Caco-2 (cell line): Measurements from ENCODE around the gene H1-8. TPM values are rescaled to one million over a fixed set of nuclear protein-coding genes. Genes with fewer than 3 reads are reported as not detected.
"Not testable (repeated sequence)": the region's sequence is repeated elsewhere in the genome, so short reads cannot be mapped to it uniquely, and the experiment has no call there.

Experiments used
- BruUV-seq: library from RNA; stranded (reverse); fragments of 400-500 nt; replicated peaks from 2 replicates; lab custom pipeline; 2021; lab: Mats Ljungman, UMichigan
- CTCF ChIA-PET: fragments of 300-600 bp; sonication (Branson Sonifier 250); formaldehyde crosslinking; loops from one replicate; lab custom pipeline; 2022; ENCODE audit warnings: antibody characterized with exemption; lab: Charles Lee
- POLR2A ChIA-PET: fragments of 300-600 bp; sonication (Branson Sonifier 250); formaldehyde crosslinking; loops from one replicate; lab custom pipeline; 2022; ENCODE audit warnings: antibody characterized with exemption; lab: Charles Lee
- DNase-seq, 2 experiments: peaks; one replicate each; pipeline versions ENCODE4 v3.0.0 to v3.0.0-alpha.2; 2020 to 2022
- H3K27me3 ChIP-seq: replicated peaks from 2 replicates; pipeline ENCODE4 v1.6.0; 2011; ENCODE audit warnings: low read length; ENCODE audit not compliant: control insufficient read depth, insufficient read depth
- H3K36me3 ChIP-seq: 2 replicates; pipeline ENCODE4 v1.5.1; 2011; ENCODE audit warnings: low read length; ENCODE audit not compliant: control insufficient read depth, insufficient read depth
- H3K4me1 ChIP-seq: fragments of 250-450 bp; sonication (Bioruptor Pico); 2 replicates; pipeline ENCODE4 v1.5.1; 2020; ENCODE audit warnings: mild to moderate bottlenecking
- H3K4me3 ChIP-seq: 2 replicates; pipeline ENCODE4 v1.5.1; 2011; ENCODE audit warnings: low read depth, mild to moderate bottlenecking, control low read depth, low read length
- H3K9me3 ChIP-seq: fragments of 250-450 bp; sonication (Bioruptor Pico); 2 replicates; pipeline ENCODE4 v1.5.1; 2020; ENCODE audit warnings: mild to moderate bottlenecking, moderate library complexity
- H3K27ac Mint-ChIP-seq: one replicate; pipeline ENCODE4 v1.8.0; 2022; ENCODE audit warnings: mixed read lengths; ENCODE audit not compliant: unreplicated experiment
- H3K27me3 Mint-ChIP-seq: one replicate; pipeline ENCODE4 v1.8.0; 2022; ENCODE audit warnings: mixed read lengths; ENCODE audit not compliant: insufficient read depth, unreplicated experiment
- H3K36me3 Mint-ChIP-seq: one replicate; pipeline ENCODE4 v1.8.0; 2022; ENCODE audit warnings: mild to moderate bottlenecking, mixed read lengths; ENCODE audit not compliant: insufficient read depth, unreplicated experiment
- H3K4me1 Mint-ChIP-seq: one replicate; pipeline ENCODE4 v1.8.0; 2022; ENCODE audit warnings: low read depth, mixed read lengths; ENCODE audit not compliant: unreplicated experiment
- H3K4me3 Mint-ChIP-seq: one replicate; pipeline ENCODE4 v1.8.0; 2022; ENCODE audit warnings: mild to moderate bottlenecking, moderate library complexity, mixed read lengths; ENCODE audit not compliant: unreplicated experiment
- H3K9me3 Mint-ChIP-seq: one replicate; pipeline ENCODE4 v1.8.0; 2022; ENCODE audit warnings: mixed read lengths; ENCODE audit not compliant: unreplicated experiment
- intact Hi-C: fragments of 100-400 bp; cut with micrococcal nuclease; formaldehyde crosslinking; loops from one replicate; pipeline ENCODE4 v1.10.0; 2022; ENCODE audit not compliant: unreplicated experiment
- total RNA-seq: library from RNA; stranded (reverse); gene quantifications from 2 replicates; pipeline ENCODE4 v1.2.3, GENCODE V29; 2022
- TF ChIP-seq, protein P1 (sequence below), 2 experiments: fragments of 200-600 bp in 1 of 2; IDR thresholded peaks; 1 replicate in 1 of 2; 2 replicates in 1 of 2; pipeline versions ENCODE4 v1.5.1 to v1.8.0; 2011 to 2022; ENCODE audit warnings: antibody characterized with exemption in 1 of 2, control low read depth in 1 of 2, inconsistent platforms in 1 of 2, low read depth in 1 of 2, low read length in 1 of 2, mild to moderate bottlenecking in 1 of 2, moderate library complexity in 1 of 2; ENCODE audit not compliant: insufficient read depth in 1 of 2, severe bottlenecking in 1 of 2, unreplicated experiment in 1 of 2

The H1-8 gene
- total RNA-seq, 1 experiment from 2014 or later = not detected

DNA sequence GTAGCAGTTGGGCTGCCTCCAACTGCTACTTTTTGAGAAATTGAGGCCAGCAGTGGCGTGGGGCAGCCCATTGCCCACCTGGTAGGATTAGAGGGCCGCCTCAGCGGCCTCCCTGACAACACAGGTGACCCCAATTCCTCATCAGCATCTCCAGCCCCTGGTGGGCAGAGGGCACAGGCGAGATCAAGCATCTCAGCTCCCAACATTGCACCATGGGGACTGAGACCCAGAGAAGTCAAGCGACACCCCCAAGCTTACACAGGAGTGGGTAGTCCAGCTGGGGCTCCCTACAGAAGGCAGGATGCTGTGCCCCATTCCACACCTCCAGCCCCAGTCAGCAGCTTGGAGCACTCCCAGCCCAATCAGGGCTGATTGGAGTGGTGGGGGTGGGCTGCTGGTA, 228 bp upstream of the H1-8 start:
- CTCF ChIA-PET = no interaction called here
- Histone ChIP-seq H3K27me3 (no peaks in the 10 kb centered on the region), H3K4me1 (no peaks in the 10 kb centered on the region), H3K4me3 (no peak overlapping the region), H3K9me3 (no peaks in the 10 kb centered on the region), H3K36me3 (no peaks in the 10 kb centered on the region)
- H3K27me3 Mint-ChIP-seq = no peaks in the 10 kb centered on the region
- H3K27ac Mint-ChIP-seq = no peak overlapping the region
- TF ChIP-seq, protein P1, sequence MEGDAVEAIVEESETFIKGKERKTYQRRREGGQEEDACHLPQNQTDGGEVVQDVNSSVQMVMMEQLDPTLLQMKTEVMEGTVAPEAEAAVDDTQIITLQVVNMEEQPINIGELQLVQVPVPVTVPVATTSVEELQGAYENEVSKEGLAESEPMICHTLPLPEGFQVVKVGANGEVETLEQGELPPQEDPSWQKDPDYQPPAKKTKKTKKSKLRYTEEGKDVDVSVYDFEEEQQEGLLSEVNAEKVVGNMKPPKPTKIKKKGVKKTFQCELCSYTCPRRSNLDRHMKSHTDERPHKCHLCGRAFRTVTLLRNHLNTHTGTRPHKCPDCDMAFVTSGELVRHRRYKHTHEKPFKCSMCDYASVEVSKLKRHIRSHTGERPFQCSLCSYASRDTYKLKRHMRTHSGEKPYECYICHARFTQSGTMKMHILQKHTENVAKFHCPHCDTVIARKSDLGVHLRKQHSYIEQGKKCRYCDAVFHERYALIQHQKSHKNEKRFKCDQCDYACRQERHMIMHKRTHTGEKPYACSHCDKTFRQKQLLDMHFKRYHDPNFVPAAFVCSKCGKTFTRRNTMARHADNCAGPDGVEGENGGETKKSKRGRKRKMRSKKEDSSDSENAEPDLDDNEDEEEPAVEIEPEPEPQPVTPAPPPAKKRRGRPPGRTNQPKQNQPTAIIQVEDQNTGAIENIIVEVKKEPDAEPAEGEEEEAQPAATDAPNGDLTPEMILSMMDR (IDR thresholded peaks at IDR 0.05; ENCODE audit: insufficient read depth in 1 of 2, low read depth in 1 of 2, low read length in 1 of 2, severe bottlenecking in 1 of 2, unreplicated experiment in 1 of 2) = no peak
- no TSS peak for BruUV-seq
- H3K36me3 Mint-ChIP-seq = no peaks in the 10 kb centered on the region
- no peak for DNase-seq
- H3K4me1 Mint-ChIP-seq = peaks cover 6% of the 10 kb centered on the region
- H3K4me3 Mint-ChIP-seq = no peak overlapping the region
- intact Hi-C loops = loop anchor here (5.0 kb wide), 1 partner anchor 50 kb away; no protein-coding TSS in a partner anchor
- no peaks in the 10 kb centered on the region for H3K9me3 Mint-ChIP-seq
- POLR2A ChIA-PET = no interaction called here

- no peaks in the 10 kb centered on the region for H3K36me3 ChIP-seq
- intact Hi-C loops = loop anchor here (5.0 kb wide), 1 partner anchor 52 kb away; no protein-coding TSS in a partner anchor
- Mint-ChIP-seq H3K27ac (no peak overlapping the region), H3K4me1 (peaks cover 6% of the 10 kb centered on the region), H3K27me3 (no peaks in the 10 kb centered on the region), H3K9me3 (no peaks in the 10 kb centered on the region), H3K36me3 (no peaks in the 10 kb centered on the region), H3K4me3 (no peak overlapping the region)
- ChIA-PET POLR2A (no interaction called here), CTCF (no interaction called here)
- no peak for DNase-seq
- H3K4me1 ChIP-seq = no peaks in the 10 kb centered on the region
- TF ChIP-seq, protein P1 (IDR thresholded peaks at IDR 0.05; ENCODE audit: insufficient read depth in 1 of 2, low read depth in 1 of 2, low read length in 1 of 2, severe bottlenecking in 1 of 2, unreplicated experiment in 1 of 2) = no peak
- no TSS peak for BruUV-seq
- no peaks in the 10 kb centered on the region for H3K27me3 ChIP-seq
- H3K9me3 ChIP-seq = no peaks in the 10 kb centered on the region
- no peak overlapping the region for H3K4me3 ChIP-seq
Observed at GRCh38 chr3:129543999-129544398, 1.0 kb downstream of the H1-8 start.

DNA sequence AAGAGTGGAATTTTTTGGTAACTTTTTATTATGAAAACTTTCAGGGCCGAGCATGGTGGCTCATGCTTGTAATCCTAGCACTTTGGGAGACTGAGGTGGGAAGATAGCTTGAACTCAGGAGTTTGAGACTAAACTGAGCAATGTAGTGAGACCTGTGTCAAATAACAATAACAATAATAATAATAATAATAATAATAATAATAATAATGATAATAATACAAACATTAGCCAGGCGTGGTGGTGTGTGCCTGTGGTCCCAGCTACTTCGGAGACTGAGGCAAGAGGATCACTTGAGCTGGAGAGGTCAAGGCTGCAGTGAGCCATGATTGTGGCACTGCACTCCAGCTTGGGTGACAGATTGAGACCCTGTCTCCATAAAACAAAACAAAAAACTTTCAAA, 3.0 kb downstream of the H1-8 start:
- H3K36me3 ChIP-seq, H3K27me3 Mint-ChIP-seq, BruUV-seq, DNase-seq, H3K4me1 ChIP-seq, H3K27ac Mint-ChIP-seq, H3K9me3 ChIP-seq, CTCF ChIA-PET, H3K9me3 Mint-ChIP-seq, H3K36me3 Mint-ChIP-seq, H3K4me1 Mint-ChIP-seq, H3K4me3 Mint-ChIP-seq, intact Hi-C loops, H3K4me3 ChIP-seq, H3K27me3 ChIP-seq: not testable (repeated sequence)
- POLR2A ChIA-PET = interaction anchor here (0.6 kb wide), 1 partner anchor 67 kb away, joined by 19 read pairs; no protein-coding TSS in a partner anchor

DNA sequence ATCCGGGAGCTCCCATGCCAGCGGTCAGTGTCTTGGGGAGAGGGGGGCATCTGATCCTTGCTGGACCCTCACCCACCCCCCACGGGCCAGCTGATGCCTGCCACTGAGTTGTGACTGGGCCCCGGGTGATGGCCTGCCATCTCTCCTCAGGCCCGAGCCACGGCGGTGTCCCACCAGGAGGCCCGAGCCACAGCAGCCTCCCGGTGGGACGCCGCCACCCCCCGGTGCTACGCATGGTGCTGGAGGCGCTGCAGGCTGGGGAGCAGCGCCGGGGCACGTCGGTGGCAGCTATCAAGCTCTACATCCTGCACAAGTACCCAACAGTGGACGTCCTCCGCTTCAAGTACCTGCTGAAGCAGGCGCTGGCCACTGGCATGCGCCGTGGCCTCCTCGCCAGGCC, 4.3 kb downstream of the H1-8 start:
- H3K9me3 ChIP-seq = no peaks in the 10 kb centered on the region
- no peaks in the 10 kb centered on the region for H3K27me3 Mint-ChIP-seq
- TF ChIP-seq, protein P1 (IDR thresholded peaks at IDR 0.05; ENCODE audit: insufficient read depth in 1 of 2, low read depth in 1 of 2, low read length in 1 of 2, severe bottlenecking in 1 of 2, unreplicated experiment in 1 of 2) = no peak
- POLR2A ChIA-PET = no interaction called here
- DNase-seq = no peak
- H3K36me3 Mint-ChIP-seq = no peaks in the 10 kb centered on the region
- intact Hi-C loops = no loop called here
- no peaks in the 10 kb centered on the region for H3K27me3 ChIP-seq
- no peaks in the 10 kb centered on the region for H3K4me1 ChIP-seq
- CTCF ChIA-PET = no interaction called here
- H3K27ac Mint-ChIP-seq = no peak overlapping the region
- H3K36me3 ChIP-seq = no peaks in the 10 kb centered on the region
- peaks cover 6% of the 10 kb centered on the region for H3K4me1 Mint-ChIP-seq
- BruUV-seq = no TSS peak
- H3K9me3 Mint-ChIP-seq = no peaks in the 10 kb centered on the region
- no peak overlapping the region for H3K4me3 ChIP-seq
- H3K4me3 Mint-ChIP-seq = no peak overlapping the region
